ENCODE measurements around the gene MAGEB3. TPM values are rescaled to one million over a fixed set of nuclear protein-coding genes. Genes with fewer than 3 reads are reported as not detected.

MAGEB3 gene
- total RNA-seq, 2 experiments from 2014 or later = not detected

GRCh38 chrX:30248854-30249253 is 18.4 kb downstream of the MAGEB3 start:
- H3K79me2 ChIP-seq (ENCODE audit: insufficient read depth, low read depth, low read length) = no peaks in the 10 kb centered on the region
- ChIA-PET CTCF (ENCODE audit: unreplicated experiment) (no interaction called here), POLR2A (no interaction called here)
- H3K9me2 ChIP-seq (ENCODE audit: insufficient read depth, low read length) = no peaks in the 10 kb centered on the region
- H3K4me1 ChIP-seq (ENCODE audit: insufficient read depth, low read length, poor library complexity, severe bottlenecking) = no peaks in the 10 kb centered on the region
- H3K9me3 ChIP-seq (ENCODE audit: low read length) = no peaks in the 10 kb centered on the region
- H3K27ac ChIP-seq (ENCODE audit: low read depth, low read length, poor library complexity, severe bottlenecking) = no peak overlapping the region
- no peaks in the 10 kb centered on the region for H3K36me3 ChIP-seq (ENCODE audit: insufficient read depth, low read length)
- DNase-seq (ENCODE audit: low spot score) = no peak
- intact Hi-C loops (cut with micrococcal nuclease; ENCODE audit: unreplicated experiment) = no loop called here
- no peak overlapping the region for H2AFZ ChIP-seq (ENCODE audit: low read length)
- no peaks in the 10 kb centered on the region for H4K20me1 ChIP-seq (ENCODE audit: insufficient read depth, low read length)
- H3K4me3 ChIP-seq (ENCODE audit: low read depth, low read length, poor library complexity, severe bottlenecking) = no peak overlapping the region
- TF ChIP-seq EZH2phosphoT487 (IDR thresholded peaks at IDR 0.05; ENCODE audit: borderline replicate concordance, low read depth, low read length) = no peak
- no peak for TF ChIP-seq CTCF (conservative IDR thresholded peaks at IDR 0.05; ENCODE audit: low read length)
- no peak overlapping the region for H3K4me2 ChIP-seq (ENCODE audit: low read length)
- BruUV-seq (replicated peaks) = no TSS peak

GRCh38 chrX:30253257-30253656 is 22.8 kb downstream of the MAGEB3 start:
- H3K4me3 ChIP-seq (ENCODE audit: low read depth, low read length, poor library complexity, severe bottlenecking) = no peak overlapping the region
- no peak for DNase-seq (ENCODE audit: low spot score)
- no peaks in the 10 kb centered on the region for H3K9me3 ChIP-seq (ENCODE audit: low read length)
- H3K79me2 ChIP-seq (ENCODE audit: insufficient read depth, low read depth, low read length) = no peaks in the 10 kb centered on the region
- no peaks in the 10 kb centered on the region for H3K9me2 ChIP-seq (ENCODE audit: insufficient read depth, low read length)
- no peaks in the 10 kb centered on the region for H3K36me3 ChIP-seq (ENCODE audit: insufficient read depth, low read length)
- no peaks in the 10 kb centered on the region for H3K4me1 ChIP-seq (ENCODE audit: insufficient read depth, low read length, poor library complexity, severe bottlenecking)
- intact Hi-C loops (cut with micrococcal nuclease; ENCODE audit: unreplicated experiment) = no loop called here
- no peak overlapping the region for H2AFZ ChIP-seq (ENCODE audit: low read length)
- TF ChIP-seq CTCF (conservative IDR thresholded peaks at IDR 0.05; ENCODE audit: low read length) (no peak), EZH2phosphoT487 (IDR thresholded peaks at IDR 0.05; ENCODE audit: borderline replicate concordance, low read depth, low read length) (no peak)
- no peaks in the 10 kb centered on the region for H4K20me1 ChIP-seq (ENCODE audit: insufficient read depth, low read length)
- no TSS peak for BruUV-seq (replicated peaks)
- H3K27ac ChIP-seq (ENCODE audit: low read depth, low read length, poor library complexity, severe bottlenecking) = no peak overlapping the region
- H3K4me2 ChIP-seq (ENCODE audit: low read length) = no peak overlapping the region
- ChIA-PET CTCF (ENCODE audit: unreplicated experiment) (no interaction called here), POLR2A (no interaction called here)

- Histone ChIP-seq H3K4me1 (ENCODE audit: insufficient read depth, low read length, poor library complexity, severe bottlenecking) (no peaks in the 10 kb centered on the region), H3K79me2 (ENCODE audit: insufficient read depth, low read depth, low read length) (no peaks in the 10 kb centered on the region), H3K9me3 (ENCODE audit: low read length) (no peaks in the 10 kb centered on the region), H3K4me3 (ENCODE audit: low read depth, low read length, poor library complexity, severe bottlenecking) (no peak overlapping the region), H3K4me2 (ENCODE audit: low read length) (no peak overlapping the region), H4K20me1 (ENCODE audit: insufficient read depth, low read length) (no peaks in the 10 kb centered on the region), H3K27ac (ENCODE audit: low read depth, low read length, poor library complexity, severe bottlenecking) (no peak overlapping the region), H2AFZ (ENCODE audit: low read length) (no peak overlapping the region), H3K9me2 (ENCODE audit: insufficient read depth, low read length) (no peaks in the 10 kb centered on the region), H3K36me3 (ENCODE audit: insufficient read depth, low read length) (no peaks in the 10 kb centered on the region)
- ChIA-PET POLR2A (no interaction called here), CTCF (ENCODE audit: unreplicated experiment) (no interaction called here)
- TF ChIP-seq CTCF (conservative IDR thresholded peaks at IDR 0.05; ENCODE audit: low read length) (no peak), EZH2phosphoT487 (IDR thresholded peaks at IDR 0.05; ENCODE audit: borderline replicate concordance, low read depth, low read length) (no peak)
- intact Hi-C loops (cut with micrococcal nuclease; ENCODE audit: unreplicated experiment) = no loop called here
- BruUV-seq (replicated peaks) = no TSS peak
- DNase-seq (ENCODE audit: low spot score) = no peak
Observed at GRCh38 chrX:30259927-30260326, 29.5 kb downstream of the MAGEB3 start.
